SKM-1 treated with dmso at 0.1 percent for 144 hours (cell line): Measurements from ENCODE around the gene ACOT11.
"Not testable (repeated sequence)": the region's sequence is repeated elsewhere in the genome, so short reads cannot be mapped to it uniquely, and the experiment has no call there.

ENCODE experiments used
- DNase-seq: peaks from one replicate; lab custom pipeline; 2025; ENCODE audit not compliant: unreplicated experiment; lab: John Stamatoyannopoulos, UW

Gene ACOT11

GRCh38 chr1:54607821-54608565 lies 60.0 kb downstream of the ACOT11 start:
- no peak for DNase-seq

GRCh38 chr1:54608566-54609230 lies 60.7 kb downstream of the ACOT11 start:
- no peak for DNase-seq

DNA sequence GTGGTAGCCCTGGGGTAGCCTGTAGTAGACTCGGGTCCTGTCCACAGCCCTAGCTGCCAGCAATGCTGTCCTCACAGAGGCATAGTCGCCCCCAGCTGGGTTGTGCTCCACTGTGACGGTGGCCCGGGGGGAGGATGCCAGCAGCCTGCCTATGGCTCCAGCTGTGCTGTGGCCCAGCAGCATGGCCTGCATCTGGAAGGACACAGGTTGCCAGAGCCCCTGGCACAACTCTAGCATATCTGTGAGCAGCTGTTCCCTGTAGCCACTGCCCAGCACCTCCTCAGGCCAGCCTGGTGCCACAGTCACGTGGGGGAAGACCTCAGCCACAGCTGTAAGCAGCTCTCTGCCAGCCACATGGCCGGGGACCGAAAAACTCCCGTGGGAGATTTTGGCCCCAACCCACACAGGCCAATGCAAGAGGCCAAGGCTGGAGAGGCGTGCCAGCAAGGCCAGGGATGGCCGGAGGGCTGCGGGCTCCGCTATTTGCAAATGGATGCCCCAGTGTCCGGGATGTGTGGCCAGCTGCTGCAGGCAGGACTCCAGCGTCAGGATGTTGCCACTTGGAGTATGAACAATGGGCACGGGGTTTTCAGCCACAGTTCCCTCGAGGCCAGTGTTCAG lies 61.4 kb downstream of the ACOT11 start:
- no peak for DNase-seq

DNA sequence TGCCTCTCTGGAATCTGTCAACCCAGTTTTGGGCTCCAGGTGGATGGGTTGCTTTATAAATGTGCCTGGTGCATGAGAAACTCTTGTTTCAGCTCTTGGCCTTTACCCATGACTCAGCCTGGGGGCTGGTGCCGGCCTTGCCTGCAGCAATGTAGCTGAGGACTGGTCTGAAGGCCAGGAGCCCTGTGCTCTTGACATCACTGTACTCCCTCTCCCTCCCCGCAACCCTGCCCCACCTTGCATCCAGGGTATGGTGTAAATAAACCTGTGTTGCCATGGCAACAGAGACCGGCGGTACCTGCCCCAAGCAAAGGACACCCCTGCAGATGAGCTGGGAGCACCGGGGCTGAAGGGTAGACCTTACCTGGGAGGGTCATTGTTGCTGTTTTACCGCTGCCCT lies 62.0 kb downstream of the ACOT11 start:
- no peak for DNase-seq

GRCh38 chr1:54610601-54611580 lies 62.9 kb downstream of the ACOT11 start:
- DNase-seq, result no peak

DNA sequence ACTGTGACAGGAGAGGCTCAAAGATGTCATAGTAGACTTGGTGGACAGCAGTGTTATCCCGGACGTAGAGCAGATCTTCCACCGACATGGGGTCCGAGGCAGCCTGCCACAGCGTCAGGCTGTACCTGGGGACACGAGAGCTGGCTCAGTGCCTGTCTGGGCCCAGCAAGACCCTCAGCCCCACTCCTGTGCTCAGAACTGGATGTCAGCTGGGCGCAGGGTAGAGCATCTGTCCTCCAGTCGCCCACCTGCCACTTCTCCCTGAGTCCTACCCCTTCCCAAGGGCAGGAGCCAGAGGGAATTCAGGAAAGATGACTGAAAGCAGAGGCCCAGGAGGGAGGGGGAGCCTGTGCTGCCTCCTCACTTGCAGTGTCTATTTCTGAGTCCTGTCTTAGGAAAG lies 63.6 kb downstream of the ACOT11 start:
- no peak for DNase-seq

- DNase-seq, result no peak
Observed at GRCh38 chr1:54614024-54614423, 66.0 kb downstream of the ACOT11 start.

GRCh38 chr1:54614563-54614962 lies 66.5 kb downstream of the ACOT11 start:
- no peak for DNase-seq

- DNase-seq, result no peak
Observed at GRCh38 chr1:54615531-54616279, 67.7 kb downstream of the ACOT11 start.

GRCh38 chr1:54619749-54620148 lies 71.7 kb downstream of the ACOT11 start:
- DNase-seq, result no peak

DNA sequence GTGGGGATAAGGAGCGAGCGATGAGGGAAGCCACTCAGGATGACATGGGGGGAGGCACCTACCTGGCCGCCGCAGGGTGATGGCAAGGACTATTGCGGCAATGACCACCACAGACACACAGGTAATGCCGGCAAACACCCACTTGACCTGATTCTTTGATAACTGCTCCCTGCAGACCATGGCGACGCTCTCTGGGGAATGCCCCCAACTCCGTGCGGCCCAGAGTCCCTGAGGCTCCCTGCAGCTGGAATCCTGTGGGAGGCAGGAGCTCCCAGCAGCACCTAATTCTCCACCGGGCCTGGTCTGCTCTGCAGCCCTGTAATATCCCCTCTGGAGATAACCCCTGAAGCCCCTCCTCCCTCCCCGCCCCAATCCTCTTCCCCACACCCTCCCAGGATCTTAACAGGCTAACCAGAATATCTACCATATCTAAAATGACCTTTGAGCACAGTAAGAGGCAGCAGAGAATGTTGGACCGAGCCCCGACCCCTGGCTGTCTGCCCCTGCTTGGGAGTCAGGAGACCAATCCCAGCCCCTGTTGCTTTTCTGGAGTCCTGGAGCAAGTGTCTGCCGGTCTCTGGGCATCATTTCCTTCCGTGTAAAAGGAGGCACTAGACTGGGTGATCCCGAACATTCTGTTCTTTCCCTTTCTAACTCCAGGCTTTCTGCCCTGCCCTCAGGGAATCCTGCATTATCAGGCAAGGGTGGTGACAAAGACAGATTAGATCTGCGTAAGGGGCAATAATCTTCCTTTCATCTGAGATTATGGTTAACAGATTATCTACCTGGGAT lies 75.4 kb downstream of the ACOT11 start, which contains the start of gene FAM151A:
FAM151A (minus strand) TSS at position 310 of the 792 bp plus-strand sequence; CDS start at position 180, 130 bp downstream.
- no peak for DNase-seq

GRCh38 chr1:54624466-54625464 lies 76.7 kb downstream of the ACOT11 start:
- peak; percentile 60 for DNase-seq

- DNase-seq, result no peak
Observed at GRCh38 chr1:54627196-54627595, 79.2 kb downstream of the ACOT11 start.

DNA sequence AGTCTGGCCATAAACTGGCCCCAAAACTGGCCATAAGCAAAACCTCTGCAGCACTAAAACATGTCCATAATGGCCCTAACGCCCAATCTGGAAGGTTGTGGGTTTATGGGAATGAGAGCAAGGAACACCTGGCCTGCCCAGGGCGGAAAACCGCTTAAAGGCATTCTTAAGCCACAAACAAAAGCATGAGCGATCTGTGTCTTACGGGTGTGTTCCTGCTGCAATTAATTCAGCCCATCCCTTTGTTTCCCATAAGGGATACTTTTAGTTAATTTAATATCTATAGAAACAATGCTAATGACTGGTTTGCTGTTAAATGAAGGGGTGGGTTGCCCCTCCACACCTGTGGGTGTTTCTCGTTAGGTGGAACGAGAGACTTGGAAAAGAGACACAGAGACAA lies 87.8 kb downstream of the ACOT11 start:
- DNase-seq, result not testable (repeated sequence)

- not testable (repeated sequence) for DNase-seq
Observed at GRCh38 chr1:54636461-54637446, 88.7 kb downstream of the ACOT11 start.

GRCh38 chr1:54640361-54640760 lies 92.3 kb downstream of the ACOT11 start:
- no peak for DNase-seq
